ENCODE results near the gene NKX3-2.
"Not testable (repeated sequence)": the region's sequence is repeated elsewhere in the genome, so short reads cannot be mapped to it uniquely, and the experiment has no call there.

The NKX3-2 gene

DNA sequence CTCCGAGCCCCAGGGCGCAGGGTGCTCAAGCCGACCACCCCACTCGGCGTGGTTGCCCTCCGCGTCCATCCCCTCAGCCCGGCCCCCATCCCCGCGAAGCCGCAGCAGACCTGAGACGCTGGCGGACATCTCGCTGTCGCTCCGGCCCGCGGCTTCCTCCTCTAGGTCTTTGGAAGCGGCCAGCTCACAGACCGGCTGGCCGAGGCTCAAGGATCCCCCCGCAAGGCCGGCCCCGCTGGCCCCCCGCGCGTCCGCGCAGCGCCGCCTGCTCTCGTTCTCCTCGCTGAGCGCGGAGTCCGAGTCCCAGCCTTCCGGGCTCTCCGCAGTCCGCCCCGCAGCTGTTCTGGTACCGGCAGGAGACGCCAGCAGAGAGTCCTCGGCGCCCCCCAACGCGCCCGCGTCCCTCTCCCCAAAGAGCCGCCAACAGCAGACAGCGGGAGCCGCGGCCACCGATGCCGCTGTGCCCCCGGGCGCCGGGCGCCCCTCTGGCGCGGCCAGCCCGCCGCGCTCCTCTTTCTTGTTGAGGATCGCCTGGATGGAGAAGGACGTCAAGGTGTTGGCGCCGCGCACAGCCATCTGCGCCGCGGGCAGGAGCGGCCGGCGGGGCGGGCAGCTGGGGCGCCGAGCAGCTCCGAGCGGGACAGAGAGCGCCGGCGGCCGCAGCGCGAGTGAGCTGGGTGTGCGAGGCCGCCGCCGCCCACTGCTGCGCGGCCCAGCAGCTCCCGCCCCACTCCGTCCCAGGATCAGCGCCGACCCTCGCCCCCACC lies at the start of gene NKX3-2:
Gene NKX3-2 (minus strand): TSS at position 670 of the 767 bp plus-strand sequence. CDS start 94 bp downstream, at position 576.
- no peak for DNase-seq

DNA sequence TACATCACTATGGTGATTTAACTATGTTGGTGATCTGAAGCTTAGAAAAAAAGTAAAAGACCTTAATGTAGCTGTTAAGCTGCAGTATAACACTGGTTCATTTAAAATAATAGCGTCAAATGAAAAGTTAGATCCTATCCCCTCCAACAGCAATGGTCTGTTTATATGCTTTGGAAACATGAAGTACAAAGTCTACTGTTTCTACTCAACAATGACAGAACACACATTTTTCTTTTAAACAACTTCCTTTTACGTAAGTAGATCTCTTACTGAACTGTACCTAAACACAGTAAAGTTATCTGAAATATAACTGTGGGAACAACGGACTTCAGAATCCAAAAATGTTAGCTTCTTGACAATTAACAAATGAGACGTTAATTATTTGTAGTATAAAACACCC lies 47.9 kb upstream of the NKX3-2 start:
- DNase-seq, result no peak

DNA sequence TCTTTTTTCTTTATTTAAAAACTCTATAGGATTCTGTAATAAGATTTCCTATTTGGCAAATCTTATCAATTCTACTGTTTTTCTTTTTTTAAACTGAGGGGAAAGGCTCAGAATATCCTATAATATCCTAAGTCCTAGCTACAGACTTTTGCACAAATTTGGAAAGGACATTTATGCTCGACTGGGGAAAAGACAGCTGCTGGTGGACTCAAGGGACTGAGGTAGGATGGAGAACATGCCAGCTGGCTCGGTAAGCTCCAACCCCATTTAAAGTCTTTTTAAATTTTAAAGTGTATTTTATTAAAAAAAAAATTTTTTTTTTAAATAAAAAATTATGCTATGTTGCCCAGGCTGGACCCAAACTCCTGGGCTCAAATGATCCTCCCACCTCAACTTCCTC lies 46.5 kb upstream of the NKX3-2 start:
- DNase-seq, result no peak

DNA sequence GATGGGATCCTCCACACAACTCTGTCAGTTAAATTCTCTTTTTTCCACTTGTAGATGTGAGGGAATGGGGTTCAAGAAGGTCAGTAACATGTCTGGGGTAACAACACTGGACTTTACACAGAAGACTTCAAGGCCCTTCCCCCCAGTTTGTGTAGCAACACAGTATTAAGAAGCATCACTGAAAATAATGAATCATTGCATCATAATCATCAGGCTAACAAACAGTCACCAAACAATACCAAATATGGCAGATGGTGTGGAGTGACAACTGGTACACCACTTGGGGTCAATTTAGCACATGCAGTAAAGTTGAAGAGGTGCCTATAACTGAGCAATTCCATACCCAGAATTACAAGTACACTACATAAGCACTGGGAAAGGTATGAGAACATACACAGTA lies 44.6 kb upstream of the NKX3-2 start:
- DNase-seq, result no peak

DNA sequence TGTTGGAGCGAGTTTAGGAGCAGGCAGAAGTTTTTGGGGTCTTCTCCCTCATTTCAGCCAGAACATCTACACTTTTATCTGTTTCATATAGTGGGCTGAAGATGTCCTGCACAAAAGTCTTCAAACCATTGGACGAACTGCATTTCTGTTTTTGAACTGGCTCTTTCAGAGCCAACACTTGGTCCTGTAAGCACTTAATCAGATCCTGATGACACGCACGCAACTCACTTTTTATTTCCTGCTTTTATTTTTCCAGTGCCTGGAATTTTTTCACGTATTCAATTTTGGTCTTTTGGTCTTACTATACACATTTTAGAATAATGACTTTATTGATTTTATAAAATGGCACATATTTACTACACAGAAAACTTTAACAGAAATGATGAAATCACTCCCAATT lies 40.2 kb upstream of the NKX3-2 start:
- no peak for DNase-seq

DNA sequence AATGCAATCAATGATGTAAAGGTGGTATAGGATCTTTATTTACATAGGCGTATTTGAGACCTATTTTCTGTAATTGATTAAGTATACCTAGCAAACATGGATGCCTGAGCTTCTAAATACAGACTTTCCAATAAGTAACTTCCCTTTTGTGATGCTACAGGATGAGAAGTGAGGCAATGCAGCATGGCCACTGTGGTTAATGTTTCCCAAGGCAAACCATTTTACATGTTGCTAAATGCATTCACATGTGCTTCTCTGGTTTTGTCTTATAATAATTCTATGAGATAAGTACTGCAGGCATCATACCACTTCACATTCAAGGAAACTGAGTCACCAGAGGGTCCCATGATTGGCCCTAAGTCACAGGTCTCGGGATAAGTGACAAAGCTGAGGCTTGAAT lies 35.7 kb upstream of the NKX3-2 start:
- DNase-seq, result no peak

DNA sequence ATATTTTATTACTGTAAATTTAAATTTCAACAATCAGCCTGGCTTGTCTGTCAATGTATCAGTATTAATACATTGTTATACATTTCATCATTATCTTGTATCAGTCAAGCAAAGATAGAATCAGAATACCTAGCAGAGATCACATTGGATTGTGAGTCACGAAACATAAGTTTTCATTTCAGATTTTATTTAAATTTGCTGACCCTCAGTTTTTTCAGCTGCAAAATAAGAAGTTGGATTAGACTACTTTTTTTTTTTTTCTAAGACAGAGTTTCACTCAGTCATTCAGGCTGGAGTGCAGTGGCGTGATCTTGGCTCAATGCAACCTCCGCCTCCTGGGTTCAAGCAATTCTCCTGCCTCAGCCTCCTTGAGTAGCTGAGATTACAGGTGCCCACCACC lies 33.4 kb upstream of the NKX3-2 start:
- DNase-seq, result no peak

DNA sequence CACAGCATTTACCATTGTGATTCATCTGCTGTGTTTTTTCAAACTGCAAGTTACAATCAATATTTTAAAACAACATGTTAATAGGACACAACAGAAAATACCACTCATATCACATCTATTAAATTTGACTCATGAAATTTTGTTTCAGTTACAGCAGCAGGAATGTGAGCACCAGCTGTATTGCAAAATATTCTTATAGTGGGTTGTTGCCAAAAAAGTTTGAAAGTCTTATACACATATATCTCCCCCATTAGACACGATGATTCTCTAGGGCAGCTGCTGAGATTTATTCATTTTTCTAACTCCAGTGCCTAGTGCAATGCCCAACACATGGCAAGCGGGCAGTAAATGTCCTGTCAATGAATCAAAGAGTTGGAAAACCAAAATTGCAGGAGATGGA lies 26.6 kb upstream of the NKX3-2 start:
- DNase-seq, result no peak

DNA sequence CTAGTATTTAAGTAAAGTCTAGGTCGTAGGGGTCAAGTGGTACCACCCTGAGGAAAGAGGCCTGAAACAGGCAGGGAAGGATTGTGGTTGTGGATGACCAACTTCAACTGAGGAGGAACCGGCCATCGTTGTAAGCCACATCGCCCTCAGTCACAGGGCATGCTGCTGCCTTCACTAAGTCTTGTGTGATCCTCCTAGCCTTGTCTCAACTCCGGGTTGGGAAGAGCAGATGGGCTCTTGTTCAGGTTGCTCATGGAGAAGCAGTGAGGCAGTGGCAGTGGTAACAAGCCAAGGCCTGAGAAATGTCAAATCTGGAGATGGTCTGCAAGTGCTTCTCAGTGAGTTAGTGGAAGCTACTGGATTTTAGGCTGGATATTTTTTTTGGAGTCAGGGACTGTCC lies 22.8 kb upstream of the NKX3-2 start:
- DNase-seq, result no peak

DNA sequence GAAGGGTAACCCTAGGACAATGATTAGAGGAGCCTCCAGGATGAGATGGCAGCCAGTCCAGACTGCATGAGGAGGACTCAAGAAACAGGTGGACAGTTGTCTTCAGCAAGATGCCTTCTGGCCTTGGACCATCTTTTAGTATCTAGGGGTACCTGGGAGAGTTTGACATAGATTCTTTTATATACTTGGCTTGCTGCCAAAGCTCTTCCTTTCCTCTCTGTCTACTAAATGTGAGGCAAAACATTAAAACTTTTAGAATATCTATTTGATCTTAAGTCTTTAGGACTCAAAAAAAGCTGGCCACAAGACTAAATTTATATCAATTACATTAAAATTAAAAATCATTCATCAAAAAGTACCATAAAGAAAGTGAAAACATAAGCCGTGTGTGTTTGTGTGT lies 18.6 kb upstream of the NKX3-2 start:
- no peak for DNase-seq

DNA sequence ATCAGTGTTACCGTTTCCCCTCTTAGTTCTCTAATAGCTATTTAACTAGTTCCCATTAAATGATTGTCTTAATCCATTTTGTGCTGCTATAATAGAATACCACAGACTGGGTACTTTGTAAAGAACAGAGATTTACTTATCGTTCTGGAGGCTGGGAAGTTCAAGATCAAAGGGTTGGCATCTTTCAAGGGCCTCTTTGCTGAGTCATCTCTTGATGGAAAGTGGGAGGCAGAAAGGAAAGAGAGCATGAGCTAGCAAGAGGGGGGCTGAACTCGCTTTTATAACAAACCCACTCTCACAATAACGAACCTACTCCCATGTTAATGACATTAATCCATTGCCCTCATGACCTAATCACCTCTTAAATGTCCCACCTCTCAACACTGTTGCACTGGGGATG lies 17.4 kb upstream of the NKX3-2 start:
- no peak for DNase-seq

DNA sequence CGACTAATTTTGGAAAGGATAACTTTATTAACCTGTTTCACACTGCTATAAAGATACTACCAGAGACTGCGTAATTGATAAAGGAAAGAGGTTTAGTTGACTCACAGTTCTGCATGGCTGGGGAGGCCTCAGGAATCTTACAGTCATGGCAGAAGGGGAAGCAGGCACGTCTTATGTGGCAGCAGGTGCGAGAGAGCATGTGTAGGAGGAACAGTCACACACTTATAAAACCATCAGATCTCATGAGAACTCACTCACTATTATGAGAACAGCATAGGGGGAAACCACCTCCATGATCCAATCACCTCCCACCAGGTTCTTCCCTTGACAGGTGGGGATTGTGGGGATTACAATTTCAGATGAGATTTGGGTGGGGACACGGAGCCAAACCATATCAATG lies 15.8 kb upstream of the NKX3-2 start:
- DNase-seq, result not testable (repeated sequence)

DNA sequence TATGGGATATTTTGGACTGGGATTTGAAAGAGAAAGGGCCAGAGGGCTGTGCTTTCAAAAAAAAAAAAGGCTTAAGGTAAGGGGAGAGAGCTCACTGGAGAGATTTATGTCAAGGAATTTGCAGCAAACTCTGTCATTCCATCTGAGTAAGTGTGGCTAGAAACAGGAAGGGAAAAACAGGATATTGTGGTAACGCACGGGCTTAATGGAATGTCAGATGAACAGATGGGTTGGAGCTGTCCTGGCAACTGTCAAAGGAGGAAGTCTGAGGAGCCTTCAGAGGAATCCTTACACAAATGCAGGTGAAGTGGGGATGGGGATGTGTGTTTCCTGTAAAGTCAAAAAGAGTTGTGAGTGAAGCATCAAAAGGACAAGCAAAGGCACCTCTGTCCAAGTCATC lies 15.1 kb upstream of the NKX3-2 start:
- DNase-seq, result no peak

DNA sequence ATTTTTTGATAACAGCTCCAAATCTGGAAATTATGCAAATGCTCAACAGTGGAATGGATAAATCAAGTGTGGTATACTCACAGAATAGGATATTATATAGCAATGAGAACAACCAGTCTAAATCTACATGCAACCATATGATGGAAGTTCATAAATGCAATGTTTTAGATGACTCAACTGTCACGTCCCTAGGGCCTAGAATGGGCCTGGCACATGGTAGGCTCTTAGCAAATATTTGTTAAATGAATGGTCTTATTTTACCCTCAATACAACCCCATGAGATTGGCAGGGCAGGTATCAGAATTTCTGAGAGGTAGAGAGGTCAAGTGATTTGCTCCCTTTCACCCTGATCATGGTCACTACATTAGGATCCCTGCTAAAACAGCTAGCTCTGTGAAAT lies 14.6 kb upstream of the NKX3-2 start:
- no peak for DNase-seq

DNA sequence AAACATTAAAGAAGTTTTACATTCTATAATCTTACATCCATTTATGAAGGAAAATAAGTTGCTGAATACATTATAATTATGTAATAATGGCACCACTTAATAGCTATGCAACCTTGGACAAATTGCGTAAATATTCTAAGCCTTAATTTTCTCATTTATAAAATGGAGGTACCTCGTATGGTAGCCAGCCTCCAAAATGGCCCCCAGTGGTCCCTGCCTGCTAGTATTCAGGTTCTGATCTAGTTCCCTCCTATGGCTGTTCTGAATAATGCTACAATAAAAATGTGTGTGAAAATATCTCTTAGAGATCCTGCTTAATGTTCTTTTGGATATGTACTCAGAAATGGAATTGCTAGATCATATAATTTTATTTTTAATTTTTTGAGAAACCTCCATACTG lies 11.0 kb upstream of the NKX3-2 start:
- DNase-seq, result no peak

DNA sequence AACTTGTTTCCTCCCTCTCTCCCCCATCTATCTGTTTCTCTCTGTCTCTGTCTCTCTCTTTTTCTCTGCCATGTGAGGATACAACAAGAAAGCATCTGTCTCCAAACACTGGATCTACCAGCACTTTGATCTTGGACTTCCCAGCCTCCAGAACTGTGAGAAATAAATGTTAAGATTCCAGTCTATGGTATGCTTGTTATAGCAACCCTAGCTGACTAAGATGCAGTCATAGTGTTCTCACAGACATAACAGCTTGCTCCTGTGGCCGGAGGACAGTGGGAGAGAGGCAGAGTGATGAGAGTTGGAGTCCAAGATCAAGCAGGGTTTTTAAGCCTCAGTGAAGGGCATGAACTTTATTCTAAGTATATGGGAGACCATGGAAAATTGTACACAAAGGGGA lies 8.8 kb upstream of the NKX3-2 start:
- no peak for DNase-seq

DNA sequence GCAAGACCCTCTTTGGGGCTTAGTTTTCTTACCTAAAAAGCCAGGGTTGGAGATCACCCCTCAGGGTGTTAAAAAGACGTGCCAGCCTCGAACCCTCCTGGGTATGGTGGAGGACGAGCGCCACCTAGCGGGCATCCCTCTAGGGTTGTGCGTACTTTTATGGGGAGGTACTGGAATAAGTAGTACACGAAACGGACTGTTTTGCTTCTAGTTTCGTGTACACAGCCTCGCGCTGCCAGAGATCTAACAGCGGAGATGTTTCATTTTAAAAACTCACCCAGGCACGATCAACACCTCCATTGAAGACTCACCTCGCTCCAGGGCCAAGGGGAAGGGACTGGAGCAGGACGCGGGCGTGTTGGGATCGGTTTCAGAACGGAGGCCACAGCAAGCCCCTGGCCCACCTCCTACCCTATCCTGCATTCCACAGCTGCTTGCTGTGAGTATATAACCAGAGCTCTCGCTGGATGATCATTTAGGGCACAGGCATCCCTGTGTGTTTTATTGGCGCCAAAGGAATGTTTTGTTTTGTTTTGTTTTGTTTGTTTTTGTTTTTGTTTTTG lies 4.8 kb upstream of the NKX3-2 start:
- peak; percentile 80 for DNase-seq

DNA sequence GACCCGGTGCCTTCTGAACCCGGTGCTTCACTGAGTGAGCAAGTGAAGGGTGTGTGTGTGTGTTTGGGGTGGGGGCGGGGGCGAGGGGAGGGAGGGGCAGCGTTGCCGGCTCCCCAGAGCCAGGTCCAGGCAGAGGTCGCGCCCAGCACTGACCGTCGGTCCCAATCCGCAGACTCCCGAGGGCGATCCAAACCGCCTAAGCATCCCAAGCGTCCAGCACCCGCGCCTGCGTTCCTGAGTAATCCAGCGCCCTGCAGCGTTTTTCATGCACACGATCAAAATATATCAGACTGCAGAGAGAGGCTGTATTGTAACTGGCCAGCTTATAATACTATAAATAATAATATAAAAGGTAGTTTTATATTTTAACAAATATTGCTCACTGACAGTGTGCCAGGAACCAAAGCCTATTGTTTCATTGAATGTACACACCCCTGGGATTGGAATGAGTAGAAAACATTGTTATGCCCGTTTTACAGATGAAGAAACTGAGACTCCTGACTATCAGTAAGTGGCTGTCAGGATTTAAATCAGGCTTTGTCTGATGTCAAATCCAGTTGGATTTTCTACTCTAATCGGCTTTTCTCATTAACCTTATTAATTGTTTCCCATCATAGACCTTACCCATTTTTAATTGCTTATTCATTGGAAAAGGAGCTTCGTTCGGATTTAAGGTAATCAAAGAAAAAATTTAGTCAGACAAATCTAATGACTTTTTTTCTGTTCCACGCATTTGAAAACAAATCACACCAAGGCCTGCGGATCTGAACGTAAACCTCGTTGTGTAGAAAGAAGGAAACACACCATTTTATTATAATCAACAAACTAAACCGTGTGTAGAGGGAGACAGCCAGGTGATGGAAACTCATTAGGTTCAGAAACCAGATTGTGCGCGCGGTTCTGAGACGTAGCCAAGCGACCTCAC lies 4.0 kb upstream of the NKX3-2 start:
- DNase-seq, result no peak

DNA sequence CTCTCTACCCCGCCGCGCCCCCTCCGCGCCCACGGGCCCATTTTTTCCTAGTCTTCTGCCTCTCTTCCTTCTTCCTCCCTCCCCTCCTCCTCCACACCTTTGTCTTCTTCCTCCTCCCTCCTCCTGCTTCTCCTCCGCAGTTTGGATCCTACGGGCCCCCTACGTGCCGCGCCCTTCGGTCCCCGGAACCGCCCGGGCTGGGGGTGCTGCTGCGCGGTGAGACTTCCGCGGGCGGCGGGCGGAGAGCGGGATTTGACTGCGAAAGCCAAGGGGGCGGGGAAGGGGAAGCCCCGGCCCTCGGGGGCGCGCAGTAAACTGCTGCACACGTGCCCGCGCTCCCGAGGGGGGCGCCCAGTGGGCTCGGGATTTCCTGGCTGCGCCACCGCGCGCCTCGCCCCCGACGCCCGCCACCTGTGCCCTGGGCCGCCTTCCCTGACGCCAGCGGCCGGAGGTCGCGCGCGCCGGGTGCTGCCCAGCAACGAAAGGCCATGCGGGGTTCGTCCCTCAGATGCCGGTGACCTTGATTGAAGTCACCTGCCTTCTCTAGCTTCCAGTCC lies 3.3 kb upstream of the NKX3-2 start:
- DNase-seq, result no peak

DNA sequence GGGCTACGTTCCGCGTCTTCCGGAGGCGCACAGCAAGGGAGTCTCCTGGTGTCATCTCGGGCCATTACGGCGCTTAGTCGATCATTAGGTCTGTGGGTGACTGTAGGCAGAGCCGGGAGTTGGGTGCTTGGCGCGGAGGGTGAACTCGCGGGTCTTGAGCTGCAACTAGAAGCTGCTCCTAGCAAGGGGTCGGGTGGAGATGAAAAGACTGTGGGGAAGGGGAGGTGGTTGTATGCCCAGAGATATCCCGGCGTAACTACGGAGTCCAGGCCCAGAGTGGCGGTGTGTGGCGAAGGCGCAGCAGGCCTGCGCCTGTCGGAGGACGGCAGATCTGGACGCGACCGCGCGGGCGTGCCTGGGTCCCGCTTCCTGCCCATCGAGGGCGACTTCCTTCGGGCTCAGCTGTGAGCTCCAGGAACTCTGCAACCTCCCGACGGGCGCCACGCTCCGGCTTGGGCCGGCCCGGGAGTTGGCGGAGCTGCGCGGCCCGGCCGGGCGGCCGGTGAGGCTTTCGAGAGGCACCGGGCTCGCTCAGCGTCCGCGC lies 2.7 kb upstream of the NKX3-2 start:
- DNase-seq, result no peak

DNA sequence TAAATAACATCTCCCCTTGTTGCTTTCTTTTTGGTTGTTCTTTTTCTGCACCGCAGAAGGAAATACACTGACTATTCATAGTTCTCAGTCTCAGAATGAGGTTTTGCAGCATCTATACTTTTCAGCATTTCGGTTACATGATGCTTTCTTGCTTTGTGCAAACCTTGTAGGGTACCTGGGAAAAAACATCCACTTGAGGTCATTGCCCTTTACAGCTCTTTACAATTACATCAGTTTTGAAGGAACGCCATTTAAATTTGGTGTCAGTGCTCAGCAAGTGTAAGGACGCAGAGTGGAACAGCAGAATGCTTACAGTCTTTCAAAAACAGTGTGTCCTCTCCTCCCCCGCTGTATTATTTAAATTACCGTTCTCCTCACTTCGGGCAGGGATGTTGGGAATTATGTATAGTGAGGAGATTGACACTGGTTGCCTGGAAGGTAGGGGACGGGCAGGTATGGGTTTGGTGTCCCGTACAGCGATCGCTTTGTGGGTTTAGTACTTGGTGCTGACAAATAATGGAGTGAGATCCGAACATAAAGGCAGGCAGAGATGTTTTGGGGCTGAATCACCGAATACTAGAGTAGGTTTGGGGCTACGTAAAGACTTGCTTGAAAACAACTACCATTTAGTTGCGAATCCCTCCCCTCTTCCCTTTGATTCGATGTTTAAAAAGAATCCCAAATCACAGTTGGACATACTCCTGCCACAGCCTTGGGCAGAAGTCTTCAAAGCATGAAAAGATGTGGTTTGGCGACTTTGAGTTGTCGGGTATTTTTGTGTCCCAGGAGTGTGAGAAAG lies 2.0 kb upstream of the NKX3-2 start:
- no peak for DNase-seq

DNA sequence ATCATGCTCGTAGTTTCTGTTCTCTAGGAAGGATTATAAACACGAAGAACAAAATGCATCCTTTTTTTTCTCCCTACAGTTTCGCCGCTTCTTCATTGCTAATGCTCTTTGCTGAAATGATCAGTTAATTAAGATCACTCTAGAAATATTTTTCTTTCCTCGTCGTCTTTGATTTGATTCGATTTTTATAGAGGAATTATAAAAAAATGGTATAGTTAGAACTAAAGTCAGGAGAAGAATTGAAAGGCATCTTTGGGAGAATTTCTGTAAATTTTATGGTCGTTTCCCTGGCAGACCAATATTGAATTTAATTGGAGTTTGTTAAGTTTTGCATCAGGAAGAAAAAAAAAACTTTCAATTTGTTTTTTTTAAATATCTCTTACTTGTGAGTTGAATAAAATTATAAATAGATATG lies 1.1 kb upstream of the NKX3-2 start:
- no peak for DNase-seq
